GM12874 (cell line): Measurements from ENCODE around the gene FRMD8.
A peak's percentile ranks its signal among the peaks of the same experiment; 100 is the strongest.

Experiments used
- CTCF ChIP-seq: IDR thresholded peaks from 2 replicates; pipeline ENCODE4 v1.5.1; 2011; ENCODE audit warnings: low read depth, mild to moderate bottlenecking, control low read depth, low read length, moderate library complexity; ENCODE audit not compliant: insufficient read depth

FRMD8 gene

GRCh38 chr11:65382033-65382803 lies 4.2 kb upstream of the FRMD8 start, which contains the start of gene SLC25A45:
SLC25A45 (minus strand) TSS chr11:65382646; CDS start chr11:65381951, 695 bp downstream.
- peak; percentile 72 for TF ChIP-seq CTCF

- TF ChIP-seq CTCF, result no peak
Observed at GRCh38 chr11:65382804-65383368, 3.6 kb upstream of the FRMD8 start.

GRCh38 chr11:65383778-65384177 lies 2.7 kb upstream of the FRMD8 start:
- no peak for TF ChIP-seq CTCF

- TF ChIP-seq CTCF, result no peak
Observed at GRCh38 chr11:65384301-65384889, 2.0 kb upstream of the FRMD8 start.

GRCh38 chr11:65388731-65389130 lies 2.3 kb downstream of the FRMD8 start:
- no peak for TF ChIP-seq CTCF

GRCh38 chr11:65389294-65389980 lies 3.0 kb downstream of the FRMD8 start:
- TF ChIP-seq CTCF, result no peak
